T-helper 2 cell (primary cell): Measurements from ENCODE around the gene CNTD1.

ENCODE experiments used
- DNase-seq, 5 experiments: peaks; one replicate each; pipeline versions ENCODE4 v3.0.0 to v3.0.0-alpha.2; 2012 to 2022

The CNTD1 gene

GRCh38 chr17:42779936-42780850, 18.5 kb upstream of the CNTD1 start, which contains the start of gene WNK4:
WNK4 (plus strand) TSS chr17:42780610; CDS start chr17:42780699, 89 bp downstream.
- no peak for DNase-seq

DNA sequence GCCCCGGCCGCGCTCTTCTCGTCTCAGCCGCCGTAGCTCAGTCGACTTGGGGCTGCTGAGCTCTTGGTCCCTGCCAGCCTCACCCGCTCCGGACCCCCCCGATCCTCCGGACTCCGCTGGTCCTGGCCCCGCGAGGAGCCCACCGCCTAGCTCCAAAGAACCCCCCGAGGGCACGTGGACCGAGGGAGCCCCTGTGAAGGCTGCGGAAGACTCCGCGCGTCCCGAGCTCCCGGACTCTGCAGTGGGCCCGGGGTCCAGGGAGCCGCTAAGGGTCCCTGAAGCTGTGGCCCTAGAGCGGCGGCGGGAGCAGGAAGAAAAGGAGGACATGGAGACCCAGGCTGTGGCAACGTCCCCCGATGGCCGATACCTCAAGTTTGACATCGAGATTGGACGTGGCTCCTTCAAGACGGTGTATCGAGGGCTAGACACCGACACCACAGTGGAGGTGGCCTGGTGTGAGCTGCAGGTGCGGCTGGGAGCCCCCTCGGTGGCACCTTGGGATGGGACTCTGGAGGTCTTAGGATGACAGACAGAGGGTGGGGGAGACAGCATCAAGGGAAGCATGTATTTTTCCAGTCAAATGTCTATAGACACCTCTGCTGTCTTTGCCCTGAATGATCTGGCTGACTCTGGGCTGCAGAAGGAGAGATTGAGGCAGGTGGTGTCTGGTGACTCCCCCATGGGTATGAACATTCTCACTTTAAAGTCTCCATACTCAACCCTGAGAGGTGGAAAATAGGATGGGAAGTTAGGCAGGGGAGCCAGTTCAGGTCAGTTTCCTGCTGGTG, 17.6 kb upstream of the CNTD1 start:
- no peak for DNase-seq

DNA sequence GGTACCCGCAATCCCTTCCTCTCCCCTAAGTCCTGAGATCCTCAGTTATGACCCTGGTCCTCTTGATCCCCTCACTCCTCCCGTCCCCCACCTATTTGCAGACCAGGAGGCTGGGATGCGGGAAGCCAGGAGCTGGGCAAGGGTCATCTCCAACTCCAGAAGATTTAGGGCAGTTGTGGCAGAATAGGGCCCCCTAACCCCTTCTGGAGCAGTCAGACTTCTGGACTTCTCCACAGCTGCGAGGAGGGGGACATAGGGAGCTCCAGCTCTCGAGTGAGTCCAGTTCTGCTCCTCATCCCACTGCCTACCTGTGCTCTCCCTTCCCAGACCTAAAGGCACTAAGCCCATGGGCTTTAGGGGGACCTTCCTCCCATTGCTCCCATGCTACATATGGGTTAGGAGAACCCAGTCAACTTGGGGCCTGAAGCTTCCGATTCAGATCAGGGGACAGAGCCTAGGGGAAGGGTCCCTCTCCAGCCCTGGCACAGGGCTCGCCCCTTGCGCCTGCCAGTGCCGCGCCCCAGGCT, 17.0 kb upstream of the CNTD1 start:
- DNase-seq, result no peak

GRCh38 chr17:42782166-42783061, 16.2 kb upstream of the CNTD1 start:
- DNase-seq, result no peak

DNA sequence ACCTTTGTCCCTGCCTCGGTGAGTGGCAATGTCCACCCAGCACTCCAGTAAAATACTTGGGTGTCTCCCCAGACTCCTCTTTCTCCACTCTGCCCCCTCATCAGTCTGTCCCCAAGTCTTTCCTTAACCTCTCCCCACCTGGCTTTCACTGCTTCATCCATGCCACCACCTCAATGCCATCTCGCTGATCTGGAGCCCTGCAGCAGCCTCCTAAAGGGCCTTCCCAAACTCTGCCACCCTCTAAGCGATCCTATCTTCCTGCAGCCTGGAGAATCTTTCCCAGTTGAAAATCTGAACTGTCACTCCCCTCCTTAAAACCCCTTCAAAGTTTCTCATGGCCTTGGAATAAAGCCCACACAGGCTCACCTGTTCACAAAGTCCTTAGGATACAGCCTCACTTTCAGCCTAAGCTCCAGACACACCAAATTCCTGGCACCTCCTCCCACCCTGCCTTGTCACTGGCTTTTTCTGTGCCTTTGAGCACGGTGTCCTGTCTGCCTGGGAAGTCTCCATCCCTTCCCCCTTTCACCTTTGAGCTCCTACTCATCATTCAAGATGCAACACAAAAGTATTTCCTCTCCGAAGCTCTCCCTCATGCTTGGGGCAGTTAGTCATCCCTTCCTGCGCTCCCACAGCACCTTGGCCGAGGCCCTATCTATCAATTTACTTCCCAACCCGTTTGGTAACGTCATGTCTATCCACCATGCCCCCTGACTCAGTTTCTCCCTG, 15.4 kb upstream of the CNTD1 start:
- no peak for DNase-seq

GRCh38 chr17:42783791-42784138, 14.9 kb upstream of the CNTD1 start:
- DNase-seq, result no peak

GRCh38 chr17:42784409-42784808, 14.3 kb upstream of the CNTD1 start:
- no peak for DNase-seq

DNA sequence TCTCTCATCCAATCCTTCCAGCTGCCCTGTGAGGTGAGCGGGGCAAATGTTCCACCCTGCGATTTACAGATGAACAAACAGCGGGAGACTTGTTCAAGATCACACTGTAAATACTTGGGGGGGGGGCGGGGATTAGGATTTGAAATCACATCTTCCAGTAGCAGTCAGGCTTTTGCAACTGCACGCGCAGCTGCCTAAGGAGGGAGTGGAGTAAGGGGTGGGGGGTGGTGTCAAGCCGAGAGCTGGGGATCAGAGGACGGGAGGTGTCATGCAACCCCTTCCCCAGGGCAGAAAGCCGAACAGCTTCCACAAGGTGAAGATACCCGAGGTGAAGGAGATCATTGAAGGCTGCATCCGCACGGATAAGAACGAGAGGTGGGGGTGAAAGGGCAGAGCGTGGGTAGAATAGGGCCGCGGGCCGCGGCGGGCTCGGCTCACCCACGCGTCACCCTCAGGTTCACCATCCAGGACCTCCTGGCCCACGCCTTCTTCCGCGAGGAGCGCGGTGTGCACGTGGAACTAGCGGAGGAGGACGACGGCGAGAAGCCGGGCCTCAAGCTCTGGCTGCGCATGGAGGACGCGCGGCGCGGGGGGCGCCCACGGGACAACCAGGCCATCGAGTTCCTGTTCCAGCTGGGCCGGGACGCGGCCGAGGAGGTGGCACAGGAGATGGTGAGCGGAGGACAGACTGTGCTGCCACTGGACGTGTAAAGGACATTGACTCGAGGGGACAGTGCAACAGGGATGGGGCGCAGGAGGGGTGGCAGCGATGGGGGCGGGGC, 13.7 kb upstream of the CNTD1 start:
- peak in 1 of 5 experiments; percentile 15 for DNase-seq

- no peak for DNase-seq
These were observed 11.4 kb upstream of the CNTD1 start for GRCh38 chr17:42787266-42787665.

GRCh38 chr17:42791948-42792347, 6.7 kb upstream of the CNTD1 start:
- no peak for DNase-seq

DNA sequence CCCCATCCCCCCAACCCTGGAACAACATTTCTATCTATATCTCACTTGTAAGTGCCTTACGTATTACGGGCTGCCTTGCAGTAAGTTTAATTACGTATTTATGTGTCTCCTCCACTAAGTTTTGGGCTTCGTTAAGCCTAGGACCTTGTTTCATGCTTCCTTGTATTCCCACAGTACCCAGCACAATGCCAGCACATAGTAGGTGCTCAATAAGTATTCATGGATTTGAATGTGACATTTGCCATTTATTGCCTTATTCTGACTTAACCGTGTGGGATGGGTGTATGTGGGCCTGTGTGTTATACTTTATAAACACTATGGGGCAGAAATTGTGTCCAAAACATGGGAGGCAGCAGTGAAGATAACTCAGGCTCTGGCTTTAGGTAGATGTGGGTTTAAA, 6.1 kb upstream of the CNTD1 start:
- DNase-seq, result no peak

- no peak for DNase-seq
These were observed 3.6 kb upstream of the CNTD1 start for GRCh38 chr17:42795061-42795460.

GRCh38 chr17:42795465-42795864, 3.2 kb upstream of the CNTD1 start:
- DNase-seq, result no peak

- no peak for DNase-seq
These were observed 2.4 kb upstream of the CNTD1 start for GRCh38 chr17:42796066-42796758.

- no peak for DNase-seq
These were observed 1.3 kb upstream of the CNTD1 start for GRCh38 chr17:42797067-42798007.

DNA sequence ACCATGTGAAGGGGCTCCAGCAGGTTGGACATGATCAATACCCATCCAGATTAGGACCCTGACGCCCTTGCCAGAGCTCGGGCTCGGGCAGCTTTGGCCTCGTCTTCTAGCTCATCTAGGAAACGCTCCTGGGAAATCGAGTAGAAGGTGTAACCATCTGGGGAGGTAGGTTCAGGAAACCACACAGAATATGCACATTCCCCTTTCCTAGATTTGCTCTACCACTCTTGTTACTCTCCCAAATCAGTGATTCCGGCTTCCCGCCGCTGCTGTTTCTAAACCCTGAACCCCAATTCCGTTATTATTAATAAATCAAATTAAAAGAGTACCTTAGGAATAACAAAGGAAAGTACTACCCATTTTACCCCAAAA, 664 bp upstream of the CNTD1 start:
- no peak for DNase-seq

- DNase-seq, result no peak
These were observed 4.6 kb downstream of the CNTD1 start for GRCh38 chr17:42803074-42803883.

- DNase-seq, result no peak
These were observed 6.3 kb downstream of the CNTD1 start for GRCh38 chr17:42804918-42805367.
